Hepatocyte (in vitro differentiated cells): ENCODE results near the gene CTNND2. TPM values are rescaled to one million over a fixed set of nuclear protein-coding genes. Genes with fewer than 3 reads are reported as not detected.

ENCODE experiments used
- DNase-seq: peaks from one replicate; pipeline ENCODE4 v3.0.0-alpha.2; 2016; ENCODE audit warnings: low spot score
- H2AFZ ChIP-seq: fragments of 200-600 bp; sonication (generic); 2 replicates; pipeline ENCODE4 v1.6.0; 2016; ENCODE audit warnings: antibody characterized with exemption, mild to moderate bottlenecking
- H3K27ac ChIP-seq: fragments of 200-600 bp; sonication (generic); 2 replicates; pipeline ENCODE4 v1.5.1; 2016; ENCODE audit warnings: mild to moderate bottlenecking
- H3K27me3 ChIP-seq: fragments of 200-600 bp; sonication (generic); 2 replicates; pipeline ENCODE4 v1.6.1; 2016
- H3K36me3 ChIP-seq: fragments of 200-600 bp; sonication (generic); replicated peaks from 2 replicates; pipeline ENCODE4 v1.5.1; 2016; ENCODE audit warnings: low read depth; ENCODE audit not compliant: insufficient read depth
- H3K4me1 ChIP-seq: fragments of 200-600 bp; sonication (generic); 2 replicates; pipeline ENCODE4 v1.5.1; 2016; ENCODE audit warnings: mild to moderate bottlenecking, moderate library complexity; ENCODE audit not compliant: insufficient read depth
- H3K4me2 ChIP-seq: fragments of 200-600 bp; sonication (generic); 2 replicates; pipeline ENCODE4 v1.6.0; 2016
- H3K4me3 ChIP-seq: fragments of 200-600 bp; sonication (generic); 2 replicates; pipeline ENCODE4 v1.5.1; 2016; ENCODE audit warnings: mild to moderate bottlenecking
- H3K79me2 ChIP-seq: fragments of 200-600 bp; sonication (generic); 2 replicates; pipeline ENCODE4 v1.6.0; 2017; ENCODE audit warnings: mild to moderate bottlenecking
- H3K9me2 ChIP-seq: fragments of 200-600 bp; sonication (generic); replicated peaks from 2 replicates; pipeline ENCODE4 v1.6.0; 2017; ENCODE audit warnings: mild to moderate bottlenecking; ENCODE audit not compliant: insufficient read depth
- H3K9me3 ChIP-seq: fragments of 200-600 bp; sonication (generic); 2 replicates; pipeline ENCODE4 v1.5.1; 2016; ENCODE audit warnings: low read depth, mild to moderate bottlenecking
- H4K20me1 ChIP-seq: fragments of 200-600 bp; sonication (generic); 2 replicates; pipeline ENCODE4 v1.6.0; 2016; ENCODE audit warnings: mild to moderate bottlenecking; ENCODE audit not compliant: insufficient read depth, poor library complexity, severe bottlenecking
- EZH2 ChIP-seq: fragments of 200-600 bp; sonication (generic); IDR thresholded peaks from 2 replicates; pipeline ENCODE4 v1.6.1; 2016; ENCODE audit warnings: antibody characterized with exemption, mild to moderate bottlenecking, borderline replicate concordance
- EZH2phosphoT487 ChIP-seq: fragments of 200-600 bp; sonication (generic); IDR thresholded peaks from one replicate; pipeline ENCODE4 v1.6.1; 2018; ENCODE audit warnings: antibody characterized with exemption, mild to moderate bottlenecking, low read depth, moderate library complexity; ENCODE audit not compliant: unreplicated experiment, severe bottlenecking
- WGBS: methylation state at CpG from one replicate; pipeline ENCODE4 v1.1.6; 2016; ENCODE audit warnings: low lambda C conversion rate; ENCODE audit errors: missing lambda C conversion rate; 5-methylcytosine and 5-hydroxymethylcytosine counted together
- polyA plus RNA-seq: library from polyadenylated mRNA; unstranded; fragments of >200 nt; fragmentation: Nextera tagmentation; extraction: Ambion mirVana; gene quantifications from 2 replicates; pipeline ENCODE4 v1.2.1, GENCODE V29; 2016
- total RNA-seq: library from RNA; depleted of rRNA; stranded (reverse); fragments of >200 nt; gene quantifications from 2 replicates; pipeline ENCODE4 v1.2.3, GENCODE V29; 2014
- TF ChIP-seq, protein P1 (sequence below): fragments of 200-600 bp; sonication (generic); IDR thresholded peaks from 2 replicates; pipeline ENCODE4 v1.5.1; 2016; ENCODE audit warnings: antibody characterized with exemption, mild to moderate bottlenecking; ENCODE audit not compliant: poor library complexity

CTNND2 gene
- total and polyA plus RNA-seq, 2 experiments from 2014 or later: 27.5 to 30.3 TPM

DNA sequence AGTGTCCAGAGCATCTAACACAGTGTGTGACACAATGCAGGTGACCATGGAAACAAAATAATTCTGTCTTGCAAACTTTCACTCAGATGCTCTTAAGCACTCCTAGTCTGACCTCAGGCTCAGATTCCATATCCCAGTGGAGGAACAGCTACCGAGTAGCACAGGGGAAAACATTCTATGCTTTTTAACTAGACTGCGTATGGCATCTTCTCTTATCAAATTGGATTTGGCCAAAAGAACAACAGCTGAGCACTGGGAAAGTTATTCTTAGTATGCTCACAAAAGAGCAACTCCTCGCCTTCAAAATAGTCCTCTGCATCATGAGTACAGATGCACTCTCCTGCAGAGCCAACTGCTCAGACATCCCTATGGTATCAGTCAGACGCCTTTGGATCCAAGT is 615.0 kb downstream of the CTNND2 start:
- H3K27ac ChIP-seq: no peak overlapping the region
- no peak overlapping the region for H2AFZ ChIP-seq
- no peaks in the 10 kb centered on the region for H3K36me3 ChIP-seq
- H3K4me2 ChIP-seq: no peak overlapping the region
- peaks cover 12% of the 10 kb centered on the region for H3K4me1 ChIP-seq
- DNase-seq: no peak
- H3K27me3 ChIP-seq: no peaks in the 10 kb centered on the region
- H3K79me2 ChIP-seq: peaks cover 22% of the 10 kb centered on the region
- H3K9me2 ChIP-seq: no peaks in the 10 kb centered on the region
- no peaks in the 10 kb centered on the region for H4K20me1 ChIP-seq
- TF ChIP-seq EZH2 (no peak), EZH2phosphoT487 (no peak)
- TF ChIP-seq, protein P1, sequence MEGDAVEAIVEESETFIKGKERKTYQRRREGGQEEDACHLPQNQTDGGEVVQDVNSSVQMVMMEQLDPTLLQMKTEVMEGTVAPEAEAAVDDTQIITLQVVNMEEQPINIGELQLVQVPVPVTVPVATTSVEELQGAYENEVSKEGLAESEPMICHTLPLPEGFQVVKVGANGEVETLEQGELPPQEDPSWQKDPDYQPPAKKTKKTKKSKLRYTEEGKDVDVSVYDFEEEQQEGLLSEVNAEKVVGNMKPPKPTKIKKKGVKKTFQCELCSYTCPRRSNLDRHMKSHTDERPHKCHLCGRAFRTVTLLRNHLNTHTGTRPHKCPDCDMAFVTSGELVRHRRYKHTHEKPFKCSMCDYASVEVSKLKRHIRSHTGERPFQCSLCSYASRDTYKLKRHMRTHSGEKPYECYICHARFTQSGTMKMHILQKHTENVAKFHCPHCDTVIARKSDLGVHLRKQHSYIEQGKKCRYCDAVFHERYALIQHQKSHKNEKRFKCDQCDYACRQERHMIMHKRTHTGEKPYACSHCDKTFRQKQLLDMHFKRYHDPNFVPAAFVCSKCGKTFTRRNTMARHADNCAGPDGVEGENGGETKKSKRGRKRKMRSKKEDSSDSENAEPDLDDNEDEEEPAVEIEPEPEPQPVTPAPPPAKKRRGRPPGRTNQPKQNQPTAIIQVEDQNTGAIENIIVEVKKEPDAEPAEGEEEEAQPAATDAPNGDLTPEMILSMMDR: no peak
- no peak overlapping the region for H3K4me3 ChIP-seq
- H3K9me3 ChIP-seq: no peaks in the 10 kb centered on the region
- WGBS: 90% methylated on average over 4 of the region's 4 CpGs

DNA sequence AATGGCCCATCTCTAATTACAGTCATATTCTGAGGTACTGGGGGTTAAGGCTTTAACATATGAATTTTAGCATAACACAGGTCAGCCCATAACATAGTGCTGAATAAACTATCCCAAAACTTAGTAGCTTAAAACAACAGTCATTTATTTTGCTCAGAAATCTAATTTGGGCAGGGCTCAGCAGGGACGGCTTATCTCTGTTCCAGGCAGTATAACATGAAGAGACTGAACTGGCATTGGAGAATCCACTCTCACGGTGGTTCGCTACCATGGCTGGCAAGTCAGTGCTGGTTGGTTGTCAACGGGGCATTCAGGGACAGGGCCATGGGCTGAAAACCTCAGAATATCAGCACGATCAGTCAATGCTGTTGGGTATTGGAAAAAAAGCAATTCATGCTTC is 622.4 kb downstream of the CTNND2 start:
- H3K9me3 ChIP-seq: peaks cover 5% of the 10 kb centered on the region
- H3K36me3 ChIP-seq: no peaks in the 10 kb centered on the region
- WGBS: 98% methylated on average over 5 of the region's 5 CpGs
- no peak overlapping the region for H3K27ac ChIP-seq
- TF ChIP-seq EZH2phosphoT487: no peak
- TF ChIP-seq EZH2: no peak
- TF ChIP-seq, protein P1: no peak
- no peaks in the 10 kb centered on the region for H3K9me2 ChIP-seq
- H3K4me3 ChIP-seq: no peak overlapping the region
- peaks cover 9% of the 10 kb centered on the region for H3K79me2 ChIP-seq
- no peak overlapping the region for H2AFZ ChIP-seq
- no peaks in the 10 kb centered on the region for H3K4me1 ChIP-seq
- H3K4me2 ChIP-seq: no peak overlapping the region
- no peaks in the 10 kb centered on the region for H4K20me1 ChIP-seq
- DNase-seq: no peak
- H3K27me3 ChIP-seq: no peaks in the 10 kb centered on the region

DNA sequence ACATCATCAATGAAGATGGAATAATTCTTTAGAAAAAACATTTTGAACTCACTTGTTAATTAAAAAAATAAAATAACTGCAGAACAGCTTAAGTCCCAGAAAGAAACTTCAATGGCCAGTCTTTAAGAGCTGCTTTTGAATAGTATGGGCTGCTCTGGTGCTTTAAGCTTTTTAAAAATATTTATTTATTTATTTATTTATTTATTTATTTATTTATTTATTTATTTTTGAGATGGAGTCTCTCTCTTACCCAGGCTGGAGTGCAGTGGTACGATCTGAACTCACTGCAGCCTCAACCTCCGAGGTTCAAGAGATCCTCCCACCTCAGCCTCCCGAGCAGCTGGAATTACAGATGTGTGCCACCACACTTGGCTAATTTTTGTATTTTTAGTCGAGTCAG is 626.9 kb downstream of the CTNND2 start:
- Histone ChIP-seq H3K4me2 (no peak overlapping the region), H2AFZ (no peak overlapping the region), H3K27ac (no peak overlapping the region), H3K27me3 (no peaks in the 10 kb centered on the region), H3K4me3 (no peak overlapping the region), H3K4me1 (no peaks in the 10 kb centered on the region), H3K9me2 (no peaks in the 10 kb centered on the region), H4K20me1 (no peaks in the 10 kb centered on the region), H3K36me3 (no peaks in the 10 kb centered on the region), H3K79me2 (peaks cover 8% of the 10 kb centered on the region), H3K9me3 (peaks cover 5% of the 10 kb centered on the region)
- TF ChIP-seq, protein P1: no peak
- TF ChIP-seq EZH2phosphoT487: no peak
- TF ChIP-seq EZH2: no peak
- no peak for DNase-seq
- WGBS: 94% methylated on average over 4 of the region's 4 CpGs
